K562 (cell line): Measurements from ENCODE around the gene L3MBTL1. TPM values are rescaled to one million over a fixed set of nuclear protein-coding genes. Genes with fewer than 3 reads are reported as not detected.

Experiments
- ATAC-seq: fragments of 200-7000 bp; cut with Tn5 transposase; 3 replicates; pipeline ENCODE4 v1.9.1; 2020; ENCODE audit warnings: moderate library complexity
- BruUV-seq: library from RNA; stranded (reverse); fragments of 400-500 nt; replicated peaks from 2 replicates; lab custom pipeline; 2021; lab: Mats Ljungman, UMichigan
- CTCF ChIA-PET: fragments of 300-600 bp; formaldehyde crosslinking; extraction: SDS; loops from one replicate; lab custom pipeline; 2021; ENCODE audit warnings: low intra/inter-chr PET ratio; lab: Yijun Ruan, JAX
- POLR2A ChIA-PET: fragments of 300-600, 350-650 bp; sonication (Branson Sonifier 250); formaldehyde crosslinking; extraction: SDS; loops from one replicate; lab custom pipeline; 2021; ENCODE audit warnings: antibody characterized with exemption, inconsistent platforms; lab: Yijun Ruan, JAX
- DNase-seq, 4 experiments: peaks; one replicate each; pipeline versions ENCODE4 v3.0.0 to v3.0.0-alpha.2; 2011 to 2018; ENCODE audit warnings: low spot score in 3 of 4, mixed read lengths in 3 of 4; ENCODE audit errors: extremely low read depth in 1 of 4
- FAIRE-seq: peaks from 2 replicates; lab custom pipeline; 2011; peaks lifted over from hg19 to GRCh38; lab: Jason Lieb, UNC
- H2AFZ ChIP-seq: 2 replicates; pipeline ENCODE4 v1.6.0; 2011; ENCODE audit warnings: low read depth, low read length, control low read depth, inconsistent platforms
- H3K27ac ChIP-seq: fragments of 200-600 bp; 3 replicates; pipeline ENCODE4 v1.8.0; 2011; ENCODE audit warnings: low read depth, mild to moderate bottlenecking, control low read depth, inconsistent platforms, low read length, moderate library complexity, mixed read lengths; ENCODE audit errors: extremely low read depth
- H3K27me3 ChIP-seq, 2 experiments: fragments of 300-600 bp in 1 of 2; 2 replicates in 1 of 2; 3 replicates in 1 of 2; pipeline versions ENCODE4 v1.6.0 to v1.8.0; 2011; ENCODE audit warnings: inconsistent platforms in 2 of 2, low read length in 2 of 2, mild to moderate bottlenecking in 1 of 2, mixed read lengths in 1 of 2, moderate library complexity in 1 of 2; ENCODE audit not compliant: control insufficient read depth in 2 of 2, insufficient read depth in 2 of 2
- H3K36me3 ChIP-seq: fragments of 300-600 bp; 3 replicates; pipeline ENCODE4 v1.8.0; 2011; ENCODE audit warnings: mild to moderate bottlenecking, low read length, inconsistent platforms; ENCODE audit not compliant: control insufficient read depth, insufficient read depth
- H3K4me1 ChIP-seq, 2 experiments: fragments of 200-600 bp in 1 of 2; replicated peaks in 1 of 2; 2 replicates in 1 of 2; 3 replicates in 1 of 2; pipeline versions ENCODE4 v1.5.1 to v1.8.0; 2011; ENCODE audit warnings: inconsistent platforms in 2 of 2, low read length in 2 of 2, mild to moderate bottlenecking in 1 of 2, mixed read lengths in 1 of 2, moderate library complexity in 1 of 2; ENCODE audit not compliant: control insufficient read depth in 2 of 2, insufficient read depth in 2 of 2
- H3K4me2 ChIP-seq: 2 replicates; pipeline ENCODE4 v1.6.1; 2011; ENCODE audit warnings: low read length, control low read depth, inconsistent platforms, mixed read lengths; ENCODE audit not compliant: insufficient read depth
- H3K4me3 ChIP-seq: fragments of 200-600 bp; sonication (generic), shearing (Covaris generic); 2 replicates; pipeline ENCODE4 v1.5.1; 2016; ENCODE audit warnings: control low read depth, inconsistent platforms
- H3K79me2 ChIP-seq: fragments of 200-600 bp; 3 replicates; pipeline ENCODE4 v1.8.0; 2011; ENCODE audit warnings: low read length, inconsistent platforms; ENCODE audit not compliant: control insufficient read depth, insufficient read depth
- H3K9ac ChIP-seq, 2 experiments: 2 replicates each; pipeline versions ENCODE4 v1.6.0 to v1.6.1; 2011; ENCODE audit warnings: low read depth in 2 of 2, low read length in 2 of 2, control low read depth in 1 of 2, inconsistent platforms in 1 of 2, mild to moderate bottlenecking in 1 of 2, mixed read lengths in 1 of 2; ENCODE audit not compliant: insufficient read depth in 1 of 2
- H3K9me1 ChIP-seq: one replicate; pipeline ENCODE4 v1.6.0; 2011; ENCODE audit warnings: inconsistent platforms, mild to moderate bottlenecking, low read length, moderate library complexity; ENCODE audit not compliant: control insufficient read depth, insufficient read depth
- H3K9me3 ChIP-seq: replicated peaks from 2 replicates; pipeline ENCODE4 v1.5.1; 2011; ENCODE audit warnings: low read depth, low read length, inconsistent platforms; ENCODE audit not compliant: control insufficient read depth, insufficient read depth
- H4K20me1 ChIP-seq: replicated peaks from 2 replicates; pipeline ENCODE4 v1.6.1; 2011; ENCODE audit warnings: low read length, inconsistent platforms, mixed read lengths; ENCODE audit not compliant: control insufficient read depth, insufficient read depth
- CEBPZ ChIP-seq: fragments of 150-350 bp; IDR thresholded peaks from 2 replicates; pipeline ENCODE4 v1.6.1; 2014; ENCODE audit warnings: low read depth, mild to moderate bottlenecking, low read length, borderline replicate concordance
- ESRRA ChIP-seq: fragments of 450-650 bp; IDR thresholded peaks from 2 replicates; pipeline ENCODE4 v1.6.1; 2014; ENCODE audit warnings: low read depth, mild to moderate bottlenecking, moderate library complexity, borderline replicate concordance
- FUS ChIP-seq: fragments of 200-400 bp; formaldehyde crosslinking; optimal IDR thresholded peaks from 2 replicates; pipeline ENCODE3; 2017; ENCODE audit warnings: low read depth, low read length
- KDM5B ChIP-seq: fragments of 200-600 bp; sonication (generic); IDR thresholded peaks from 2 replicates; pipeline ENCODE4 v1.6.1; 2012; ENCODE audit warnings: low read depth, mild to moderate bottlenecking, moderate library complexity, low read length, control low read depth, inconsistent platforms; ENCODE audit not compliant: insufficient replicate concordance
- MNT ChIP-seq, 2 experiments: fragments of 450-650 bp; conservative IDR thresholded peaks; 2 replicates each; pipeline ENCODE4 v1.6.1; 2017; ENCODE audit warnings: mild to moderate bottlenecking in 2 of 2, moderate library complexity in 2 of 2
- MYBL2 ChIP-seq, 2 experiments: fragments of 450-650 bp in 1 of 2; sonication (generic) in 1 of 2; formaldehyde crosslinking in 1 of 2; IDR thresholded peaks; 2 replicates each; pipeline versions ENCODE4 v1.6.1 to v1.8.1; 2017 to 2022; ENCODE audit warnings: borderline replicate concordance in 1 of 2, inconsistent platforms in 1 of 2, low read depth in 1 of 2, mild to moderate bottlenecking in 1 of 2, missing genetic modification reagents in 1 of 2, moderate library complexity in 1 of 2
- RAD51 ChIP-seq: fragments of 450-650 bp; IDR thresholded peaks from 2 replicates; pipeline ENCODE4 v1.7.1; 2016; ENCODE audit warnings: low read depth, mild to moderate bottlenecking, borderline replicate concordance
- SAP30 ChIP-seq: fragments of 200-600 bp; sonication (generic); IDR thresholded peaks from 2 replicates; pipeline ENCODE4 v1.6.1; 2012; ENCODE audit warnings: borderline replicate concordance, low read depth, mild to moderate bottlenecking, moderate library complexity, low read length, control low read depth, inconsistent platforms; ENCODE audit not compliant: insufficient read depth, poor library complexity, severe bottlenecking
- TAF15 ChIP-seq: fragments of 200-400 bp; formaldehyde crosslinking; IDR thresholded peaks from 2 replicates; pipeline ENCODE4 v1.6.1; 2017; ENCODE audit warnings: mild to moderate bottlenecking, low read depth, low read length, moderate library complexity
- ZKSCAN3 ChIP-seq: fragments of 250-450 bp; sonication (Bioruptor Pico); IDR thresholded peaks from 2 replicates; pipeline ENCODE4 v1.4.0; 2020
- ZNF512 ChIP-seq: IDR thresholded peaks from 2 replicates; pipeline ENCODE4 v1.6.1; 2016; ENCODE audit warnings: missing genetic modification characterization, missing compliant biosample characterization
- WGBS: fragments of 100-300 bp; shearing (Covaris generic); methylation state at CpG from one replicate; pipeline ENCODE4 v1.1.6; 2016; ENCODE audit warnings: low coverage, mixed read lengths; ENCODE audit not compliant: insufficient coverage; ENCODE audit errors: missing lambda C conversion rate; 5-methylcytosine and 5-hydroxymethylcytosine counted together
- in situ Hi-C: fragments of 300-500 bp; cut with MboI; formaldehyde crosslinking; loops from 4 replicates; pipeline ENCODE4 v1.15.0; 2018; ENCODE audit warnings: inconsistent platforms, mixed read lengths
- intact Hi-C: fragments of 100-400 bp; cut with micrococcal nuclease; formaldehyde crosslinking; loops from 2 replicates; pipeline ENCODE4 v1.14.2; 2022
- polyA plus RNA-seq, 8 experiments: library from polyadenylated mRNA; depleted of rRNA in 4 of 8; stranded (reverse) in 5 of 8; unstranded in 3 of 8; fragments of >200 nt; fragmentation: Nextera tagmentation in 2 of 8; fragmentation: Illumina TruSeq in 1 of 8; extraction: Ambion mirVana in 2 of 8; extraction: Trizol in 1 of 8; gene quantifications; 2 replicates each; pipeline versions ENCODE4 v1.2.1 to v1.2.3, GENCODE V29; 2011 to 2014; ENCODE audit warnings: inconsistent platforms in 1 of 8, missing spikeins in 1 of 8
- total RNA-seq, 7 experiments: library from RNA; depleted of rRNA in 6 of 7; stranded (reverse); fragments of >200 nt in 6 of 7; fragmentation: Illumina TruSeq in 2 of 7; extraction: Trizol in 2 of 7; gene quantifications; 2 replicates each; pipeline versions ENCODE4 v1.2.1 to v1.2.3, GENCODE V29; 2011 to 2021; ENCODE audit warnings: low replicate concordance in 1 of 7

Gene L3MBTL1
- total and polyA plus RNA-seq, 9 of the 15 experiments (the other 6 are each of a cell fraction or from before 2014, with no cell fraction given) = 0.77 to 10.0 (median 4.4) TPM

GRCh38 chr20:43544501-43544900 lies 37.0 kb downstream of the L3MBTL1 start:
- ChIA-PET CTCF (no interaction called here), POLR2A (interaction anchor here (2.0 kb wide), 1 partner anchor 14 kb away, joined by 6 read pairs; the partner anchor contains the start of gene SGK2)
- Histone ChIP-seq H3K9me3 (no peaks in the 10 kb centered on the region), H3K4me2 (no peak overlapping the region), H3K27me3 (no peaks in the 10 kb centered on the region), H3K4me3 (no peak overlapping the region), H3K9me1 (no peaks in the 10 kb centered on the region), H2AFZ (no peak overlapping the region), H3K79me2 (no peaks in the 10 kb centered on the region), H3K36me3 (peaks cover 5% of the 10 kb centered on the region; the same call in 1 of the 3 replicates), H3K4me1 (peaks cover 0 to 12% of the 10 kb centered on the region in 2 experiments; a peak in 4 of 5 replicates), H3K9ac (no peak overlapping the region), H3K27ac (no peak overlapping the region), H4K20me1 (no peaks in the 10 kb centered on the region)
- intact Hi-C loops (no loop called here), in situ Hi-C loops (loop anchor here (10.0 kb wide), 1 partner anchor 540 kb away; no protein-coding TSS in a partner anchor)
- BruUV-seq = no TSS peak
- ATAC-seq (no peak), FAIRE-seq (no peak), DNase-seq (no peak)
- 59% methylated on average over 9 of the region's 9 CpGs for WGBS
- TF ChIP-seq MNT (conservative IDR thresholded peaks at IDR 0.05) (no peak), RAD51 (no peak), ZKSCAN3 (CRISPR knock-in tag) (no peak), SAP30 (no peak), KDM5B (no peak), FUS (no peak), CEBPZ (no peak), ZNF512 (no peak), TAF15 (no peak), ESRRA (no peak), MYBL2 (IDR thresholded peaks at IDR 0.05; ENCODE audit: low read depth) (no peak), MYBL2 (CRISPR knock-in tag; IDR thresholded peaks at IDR 0.05; ENCODE audit: borderline replicate concordance) (no peak)
